SK-MEL-5 (cell line): ENCODE results near the gene DPYD. TPM values are rescaled to one million over a fixed set of nuclear protein-coding genes. Genes with fewer than 3 reads are reported as not detected.
"Not testable (repeated sequence)": the region's sequence is repeated elsewhere in the genome, so short reads cannot be mapped to it uniquely, and the experiment has no call there.

Experiments used
- DNase-seq: peaks from one replicate; pipeline ENCODE4 v3.0.0-alpha.2; 2016; ENCODE audit warnings: low read depth, low spot score
- in situ Hi-C: cut with HindIII; loops from 2 replicates; pipeline ENCODE4 v1.10.0; 2016; ENCODE audit warnings: low sequenced_read_pairs, high pct_unique_total_duplicates, low pct_unique_long_range_greater_than_20kb
- total RNA-seq: library from RNA; depleted of rRNA; stranded (reverse); fragments of >200 nt; shearing (Covaris generic); gene quantifications from 2 replicates; pipeline ENCODE4 v1.2.3, GENCODE V29; 2014

The DPYD gene
- total RNA-seq, 1 experiment from 2014 or later, result not detected

DNA sequence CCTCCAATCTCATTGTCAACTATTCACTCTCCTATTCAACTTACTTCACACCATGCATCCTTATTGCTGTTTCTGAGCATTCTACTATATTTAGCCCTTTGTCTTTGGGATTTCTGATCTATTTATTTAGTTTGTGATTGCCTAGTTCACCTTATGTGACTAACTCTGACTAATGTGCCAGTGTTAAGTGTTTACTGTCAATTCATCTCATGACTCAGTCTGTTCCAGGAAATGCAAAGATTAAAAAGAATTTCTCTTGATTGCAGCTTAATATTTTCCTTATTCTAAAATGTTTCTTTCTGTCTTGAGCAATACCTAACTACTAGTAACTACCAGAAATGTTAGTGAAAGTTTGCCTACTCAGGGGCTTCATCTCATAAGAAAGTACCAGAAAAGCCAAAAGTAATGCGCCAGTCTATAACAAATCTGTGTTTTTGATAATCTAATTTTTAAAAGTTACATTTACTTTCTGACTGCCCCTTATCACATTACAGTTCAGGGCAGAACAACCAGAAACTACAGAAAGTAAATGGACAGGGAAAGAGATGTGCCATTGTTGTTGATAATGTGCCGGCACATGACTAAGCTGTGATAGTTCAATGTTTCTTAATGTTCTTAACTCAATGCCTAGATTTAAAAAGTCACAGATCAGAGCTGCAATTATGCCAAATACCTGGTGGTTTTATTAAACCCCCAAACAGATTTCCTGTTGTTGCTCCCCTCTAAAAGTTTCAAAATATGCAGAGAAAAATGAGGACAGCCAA lies 642.8 kb downstream of the DPYD start:
- no peak for DNase-seq
- in situ Hi-C loops, result no loop called here

DNA sequence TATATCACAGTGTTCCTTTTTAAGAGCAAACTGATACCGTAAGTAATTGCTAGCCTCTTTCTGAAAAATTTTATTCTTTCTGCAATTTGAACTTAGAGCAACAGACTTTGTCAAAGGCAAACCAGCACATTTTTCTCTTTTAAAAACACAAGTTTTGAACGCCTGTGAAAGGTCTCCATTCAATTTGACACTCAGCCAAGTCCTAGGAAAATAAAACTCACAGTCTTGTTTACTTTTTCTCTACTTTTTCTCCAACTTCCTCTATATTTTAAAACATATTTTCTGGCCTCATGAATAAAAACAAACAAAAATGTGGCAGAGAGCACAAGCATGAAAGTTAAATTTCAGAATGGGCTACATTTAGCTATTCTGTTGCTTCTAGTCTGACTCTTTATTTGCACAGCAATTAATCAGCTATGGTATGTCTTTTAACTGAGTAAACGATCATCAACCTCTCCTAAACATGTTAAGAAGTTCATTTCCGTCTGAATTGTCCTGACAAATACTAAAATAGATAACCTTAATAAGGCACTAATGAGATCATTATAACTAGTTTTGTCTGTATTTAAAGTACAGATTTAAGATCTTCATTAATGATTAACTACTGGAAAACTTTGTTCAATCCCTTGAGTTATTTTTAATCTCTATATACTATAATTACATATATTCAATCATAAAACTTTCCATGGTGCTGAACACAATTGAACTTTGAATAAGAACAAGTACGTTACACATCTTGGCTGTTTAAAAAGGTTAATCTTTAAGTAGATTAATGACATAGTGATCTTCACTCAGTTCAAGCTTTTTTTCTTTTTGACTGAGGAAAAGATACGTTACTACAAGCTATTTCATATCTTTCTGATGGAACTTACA lies 648.7 kb downstream of the DPYD start:
- DNase-seq, result no peak
- in situ Hi-C loops, result no loop called here

- DNase-seq, result no peak
- in situ Hi-C loops, result no loop called here
These were observed 650.1 kb downstream of the DPYD start for GRCh38 chr1:97270508-97271307.

DNA sequence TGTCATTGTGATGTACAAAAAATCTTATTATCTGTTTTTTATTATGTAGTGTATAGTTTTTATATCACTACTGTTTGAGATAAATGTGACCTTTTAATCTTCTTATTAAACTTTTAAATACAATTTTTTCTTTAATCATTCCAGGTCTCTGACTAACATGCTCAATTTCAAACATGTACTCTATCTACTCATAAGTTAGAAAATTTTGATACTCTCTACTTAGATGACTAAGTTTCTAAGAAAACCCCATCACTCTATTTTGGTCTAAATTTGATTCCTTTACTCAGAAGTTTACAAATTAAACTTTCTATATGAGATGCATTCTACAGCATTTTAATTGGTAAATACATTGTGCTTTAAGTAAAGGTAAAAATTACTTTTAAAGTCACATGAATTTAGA lies 655.2 kb downstream of the DPYD start:
- no peak for DNase-seq
- in situ Hi-C loops, result no loop called here

GRCh38 chr1:97262842-97263241 lies 658.0 kb downstream of the DPYD start:
- in situ Hi-C loops, result no loop called here
- DNase-seq, result no peak

DNA sequence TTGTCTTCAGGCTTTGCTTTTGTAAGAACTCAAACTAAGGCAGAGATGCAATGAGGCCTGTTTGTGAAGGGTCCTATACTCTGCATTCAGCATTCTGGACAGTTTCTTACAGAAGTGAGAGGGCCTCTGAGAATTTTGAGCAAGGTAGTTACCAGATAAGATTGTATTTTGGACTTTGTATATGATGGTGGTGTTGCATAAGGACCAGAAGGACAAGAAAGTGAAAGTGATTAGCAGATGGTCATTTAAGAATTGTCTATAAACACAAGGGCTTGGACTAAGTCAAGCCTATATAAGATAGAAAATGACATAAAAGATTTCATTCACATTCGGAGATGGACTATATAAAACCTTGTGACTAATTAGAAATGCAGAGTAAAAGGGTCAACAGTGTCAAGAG lies 662.2 kb downstream of the DPYD start:
- DNase-seq, result no peak
- in situ Hi-C loops, result no loop called here

GRCh38 chr1:97254731-97255463 lies 665.9 kb downstream of the DPYD start:
- no peak for DNase-seq
- in situ Hi-C loops, result no loop called here

- in situ Hi-C loops, result no loop called here
- DNase-seq, result no peak
These were observed 667.9 kb downstream of the DPYD start for GRCh38 chr1:97252925-97253324.

GRCh38 chr1:97252076-97252475 lies 668.8 kb downstream of the DPYD start:
- DNase-seq, result no peak
- in situ Hi-C loops, result no loop called here

DNA sequence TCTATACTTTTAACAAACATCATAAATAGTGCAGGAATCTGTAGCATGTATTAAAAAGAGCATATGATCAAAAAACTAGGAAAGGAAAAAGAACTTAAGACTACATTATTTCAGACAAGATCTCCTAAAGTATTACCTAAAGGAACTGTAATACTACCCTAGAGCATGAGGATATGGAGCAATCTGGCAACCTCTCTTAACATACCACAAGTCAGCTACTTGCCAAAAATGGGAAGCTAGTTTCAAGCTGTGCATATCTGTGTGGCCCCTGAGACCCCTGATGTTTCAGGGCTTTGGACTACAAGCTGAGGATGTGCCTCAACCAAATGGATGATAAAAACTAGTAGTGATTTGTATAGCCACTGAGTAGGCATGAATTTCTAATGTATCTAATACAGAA lies 673.6 kb downstream of the DPYD start:
- in situ Hi-C loops, result no loop called here
- no peak for DNase-seq

DNA sequence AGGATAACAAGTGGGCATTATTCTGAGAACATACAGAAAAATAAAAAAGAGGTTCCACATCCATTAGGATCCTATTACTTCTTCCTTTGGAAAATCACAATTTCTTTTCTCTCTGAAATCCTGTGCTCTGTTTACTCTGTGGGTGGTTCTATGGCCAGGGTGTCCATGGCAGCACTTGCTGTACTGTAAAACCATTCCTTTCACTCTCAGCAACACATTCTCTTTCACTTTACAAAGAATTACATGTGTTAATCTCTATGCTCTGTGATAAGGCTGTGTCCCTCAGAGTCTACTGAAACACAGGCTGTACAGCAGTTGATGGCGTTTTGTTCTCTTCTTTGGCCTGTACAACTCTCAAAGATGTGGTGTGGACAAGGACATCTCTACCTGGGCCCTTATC lies 675.2 kb downstream of the DPYD start:
- in situ Hi-C loops, result no loop called here
- DNase-seq, result no peak

DNA sequence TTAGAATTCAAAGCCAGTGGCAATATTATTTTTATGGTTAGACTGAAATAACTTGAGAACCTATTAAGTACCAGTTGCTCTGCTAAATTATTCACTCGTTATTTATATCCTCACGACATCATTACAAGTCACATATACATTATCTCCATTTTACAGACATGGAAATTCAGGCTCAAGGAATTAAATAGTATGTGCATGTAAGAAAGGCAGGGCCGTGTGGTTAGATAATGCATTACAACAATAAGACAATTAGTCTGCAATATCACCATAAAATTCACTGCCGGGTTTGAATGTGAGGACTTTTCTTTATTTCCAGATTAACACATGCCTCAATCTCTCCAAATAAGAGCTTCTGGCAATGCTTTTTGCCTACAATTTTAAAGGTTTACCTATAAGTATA lies 675.8 kb downstream of the DPYD start:
- in situ Hi-C loops, result no loop called here
- no peak for DNase-seq

DNA sequence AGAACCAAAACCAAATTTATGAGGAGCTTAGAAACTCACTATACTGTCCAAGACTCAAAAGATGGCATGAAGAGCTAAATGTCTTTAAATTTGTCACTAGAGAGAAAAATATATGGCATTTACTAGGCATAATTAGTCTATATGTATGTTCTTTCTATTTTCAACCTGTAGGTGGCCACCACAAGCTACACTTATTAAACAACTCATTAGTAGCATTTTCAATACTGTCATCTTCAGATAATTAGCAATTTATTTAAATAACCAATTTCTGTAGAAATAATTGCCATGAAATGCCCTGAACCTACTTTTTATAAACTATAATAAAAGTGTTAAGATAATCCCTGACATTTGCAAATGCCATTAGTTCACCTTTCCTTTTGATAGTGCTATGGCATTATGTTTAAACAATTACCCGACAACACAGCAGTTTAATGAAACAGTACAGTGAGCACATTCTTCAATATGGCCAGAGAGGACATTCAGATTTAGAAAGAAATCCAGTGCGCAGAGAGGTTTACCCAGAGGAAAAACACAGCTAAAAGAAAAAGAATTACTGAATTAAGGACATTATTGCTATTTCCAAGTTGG lies 676.8 kb downstream of the DPYD start:
- in situ Hi-C loops, result no loop called here
- DNase-seq, result peak; percentile 40

- in situ Hi-C loops, result no loop called here
- no peak for DNase-seq
These were observed 682.0 kb downstream of the DPYD start for GRCh38 chr1:97238816-97239215.

- in situ Hi-C loops, result not testable (repeated sequence)
These were observed 689.5 kb downstream of the DPYD start for GRCh38 chr1:97231354-97231753.

GRCh38 chr1:97212671-97213070 lies 708.2 kb downstream of the DPYD start:
- no peak for DNase-seq
- in situ Hi-C loops, result no loop called here

More at GRCh38 chr1:97231354-97231753, 689.5 kb downstream of the DPYD start:
- DNase-seq, result not testable (repeated sequence)

DNA sequence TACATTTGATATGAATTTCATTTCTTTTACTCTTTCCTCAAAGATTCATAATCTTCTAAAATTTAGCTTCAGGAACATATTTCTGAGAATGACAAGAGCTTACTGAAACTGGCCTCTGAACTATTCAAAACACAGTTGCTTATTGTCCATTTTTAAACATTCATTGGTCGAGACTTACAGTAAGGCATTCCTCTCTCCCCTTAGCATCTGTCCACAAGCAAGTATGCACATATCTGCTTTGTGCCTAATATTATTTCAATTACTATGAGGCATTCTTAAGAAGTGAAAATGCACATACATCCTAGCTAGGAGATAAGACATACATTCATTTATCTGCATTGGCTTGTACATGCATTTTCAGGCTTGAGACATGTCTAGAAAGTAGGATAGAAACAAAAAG lies 710.5 kb downstream of the DPYD start:
- in situ Hi-C loops, result no loop called here
- no peak for DNase-seq
